GM04503 (cell line): Measurements from ENCODE around the gene OXA1L.
A peak's percentile ranks its signal among the peaks of the same experiment; 100 is the strongest.
"Not testable (repeated sequence)": the region's sequence is repeated elsewhere in the genome, so short reads cannot be mapped to it uniquely, and the experiment has no call there.

Experiments
- DNase-seq: peaks from one replicate; pipeline ENCODE4 v3.0.0-alpha.2; 2012; ENCODE audit warnings: low read depth

Gene OXA1L

DNA sequence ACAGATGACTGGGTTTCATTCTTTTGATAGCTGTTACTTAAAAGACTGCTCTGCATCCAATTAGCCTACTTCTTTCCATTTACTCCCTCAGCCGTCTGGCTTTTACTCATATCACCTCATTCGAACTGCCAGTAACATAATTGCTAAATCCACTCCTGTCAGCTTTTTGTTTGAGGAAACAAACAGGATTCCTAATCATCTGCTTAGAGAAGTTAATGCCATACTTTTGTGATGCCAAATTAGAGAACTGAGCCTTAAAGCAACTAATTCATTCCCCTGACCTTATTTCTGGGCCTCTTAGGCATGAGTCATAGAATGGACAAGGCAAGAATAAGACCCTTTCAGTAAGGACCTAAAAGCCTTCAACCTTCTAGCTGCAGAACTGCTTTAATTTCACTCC, 2.9 kb downstream of the OXA1L start:
- DNase-seq, result no peak

DNA sequence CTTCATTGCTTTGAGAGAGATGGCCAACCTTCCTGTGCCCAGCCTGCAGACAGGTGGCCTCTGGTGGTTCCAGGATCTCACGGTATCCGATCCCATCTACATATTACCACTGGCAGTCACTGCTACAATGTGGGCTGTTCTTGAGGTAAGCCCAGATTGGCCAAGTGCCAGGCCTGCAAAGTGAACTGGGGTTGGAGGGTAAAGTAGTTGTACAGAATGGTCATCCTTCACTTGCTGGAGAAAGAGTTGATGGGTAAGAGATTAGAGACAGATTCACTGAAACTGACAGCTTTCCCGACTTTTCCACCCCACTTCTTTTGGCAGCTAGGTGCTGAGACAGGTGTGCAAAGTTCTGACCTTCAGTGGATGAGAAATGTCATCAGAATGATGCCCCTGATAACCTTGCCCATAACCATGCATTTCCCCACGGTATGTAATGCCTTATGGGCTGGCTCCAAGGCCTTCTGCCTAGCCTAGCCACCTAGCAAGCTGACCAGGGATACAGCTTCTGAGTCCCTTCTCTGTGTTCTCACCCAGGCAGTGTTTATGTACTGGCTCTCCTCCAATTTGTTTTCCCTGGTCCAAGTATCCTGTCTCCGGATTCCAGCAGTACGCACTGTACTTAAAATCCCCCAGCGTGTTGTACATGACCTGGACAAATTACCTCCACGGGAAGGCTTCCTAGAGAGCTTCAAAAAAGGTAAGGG, 4.1 kb downstream of the OXA1L start:
- no peak for DNase-seq

GRCh38 chr14:22772725-22773124, 6.2 kb downstream of the OXA1L start:
- no peak for DNase-seq

- DNase-seq, result no peak
Measured at GRCh38 chr14:22773162-22774010, 6.9 kb downstream of the OXA1L start.

GRCh38 chr14:22774011-22774706, 7.7 kb downstream of the OXA1L start:
- no peak for DNase-seq

- no peak for DNase-seq
Measured at GRCh38 chr14:22776215-22776614, 9.7 kb downstream of the OXA1L start.

DNA sequence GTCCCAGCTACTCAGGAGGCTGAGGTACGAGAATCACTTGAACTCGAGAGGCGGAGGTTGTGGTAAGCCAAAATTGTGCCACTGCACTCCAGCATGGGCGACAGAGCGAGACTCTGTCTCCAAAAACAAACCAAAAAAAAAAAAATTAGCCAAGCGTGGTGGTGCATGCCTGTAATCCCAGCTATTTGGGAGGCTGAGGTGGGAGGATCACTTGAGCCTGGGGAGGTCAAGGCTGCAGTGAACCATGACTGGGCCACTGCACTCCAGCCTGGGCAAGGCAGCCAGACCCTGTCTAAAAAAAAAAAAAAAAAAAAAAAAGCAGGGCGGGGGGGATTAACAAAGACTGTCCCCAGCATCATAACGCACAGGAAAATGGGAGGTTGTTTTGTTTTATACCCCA, 10.4 kb downstream of the OXA1L start:
- not testable (repeated sequence) for DNase-seq

GRCh38 chr14:22778084-22778483, 11.6 kb downstream of the OXA1L start:
- no peak for DNase-seq

DNA sequence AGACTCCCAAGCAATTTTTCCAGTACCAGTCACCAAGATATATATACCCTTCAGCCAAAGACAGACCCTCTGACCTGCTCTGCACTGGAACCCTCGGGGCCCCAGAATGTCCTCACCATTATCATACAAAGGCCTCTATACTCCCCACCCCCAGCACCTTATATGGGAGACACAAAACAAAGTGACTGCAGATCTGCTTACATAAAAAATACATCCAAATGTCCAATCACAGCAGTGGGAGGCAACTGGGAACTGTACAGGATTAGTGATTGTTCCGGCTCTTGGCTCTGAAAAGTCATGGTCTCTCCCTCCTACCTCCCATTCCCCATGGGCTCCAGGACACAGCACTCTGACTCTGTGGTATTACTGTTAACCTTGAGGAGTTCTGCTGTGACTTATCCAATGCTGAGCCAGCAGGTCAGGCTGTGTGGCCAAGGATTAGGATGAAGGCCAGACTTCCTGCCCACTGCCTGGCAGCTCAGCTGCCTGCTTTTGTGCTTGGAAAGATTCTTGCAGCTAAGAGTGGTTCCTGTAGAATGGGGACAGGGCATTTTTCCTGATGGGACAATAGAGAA, 13.7 kb downstream of the OXA1L start:
- DNase-seq, result no peak

GRCh38 chr14:22780941-22781300, 14.4 kb downstream of the OXA1L start:
- no peak for DNase-seq

GRCh38 chr14:22781301-22781991, 15.0 kb downstream of the OXA1L start:
- DNase-seq, result peak; percentile 27

DNA sequence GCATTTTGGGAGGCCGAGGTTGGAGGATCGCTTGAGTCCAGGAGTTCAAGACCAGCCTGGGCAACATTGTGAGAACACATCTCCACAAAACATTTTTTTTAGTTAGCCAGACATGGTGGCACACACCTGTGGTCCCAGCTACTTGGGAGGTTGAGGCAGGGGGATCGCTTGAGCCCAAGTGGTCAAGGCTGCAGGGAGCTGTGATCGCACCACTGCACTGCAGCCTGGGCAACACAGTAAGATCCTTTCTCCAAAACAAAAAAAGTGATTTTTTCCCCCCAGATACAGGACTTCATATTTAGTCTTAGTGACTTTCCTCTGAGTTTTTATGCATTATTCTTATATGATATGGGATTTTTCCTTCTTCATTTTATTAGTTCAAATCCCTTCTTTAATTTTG, 20.2 kb downstream of the OXA1L start:
- DNase-seq, result no peak

- DNase-seq, result peak; percentile 61
Measured at GRCh38 chr14:22791301-22791700, 24.8 kb downstream of the OXA1L start.

GRCh38 chr14:22792158-22792557, 25.7 kb downstream of the OXA1L start:
- no peak for DNase-seq

DNA sequence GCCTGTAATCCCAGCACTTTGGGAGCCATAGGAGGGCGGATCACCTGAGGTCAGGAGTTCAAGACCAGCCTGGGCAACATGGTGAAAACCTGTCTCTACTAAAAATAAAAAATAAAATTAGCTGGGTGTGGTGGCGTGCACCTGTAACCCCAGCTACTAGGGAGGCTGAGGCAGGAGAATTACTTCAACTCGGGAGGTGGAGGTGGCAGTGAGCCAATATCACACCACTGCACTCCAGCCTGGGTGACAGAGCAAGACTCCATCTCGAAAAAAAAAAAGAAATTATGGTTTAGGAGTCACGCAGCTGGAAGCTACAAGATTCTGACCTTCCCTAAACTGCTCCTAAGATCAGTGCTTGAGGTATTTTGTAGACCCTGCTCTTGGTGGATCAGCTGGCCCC, 27.1 kb downstream of the OXA1L start:
- not testable (repeated sequence) for DNase-seq

DNA sequence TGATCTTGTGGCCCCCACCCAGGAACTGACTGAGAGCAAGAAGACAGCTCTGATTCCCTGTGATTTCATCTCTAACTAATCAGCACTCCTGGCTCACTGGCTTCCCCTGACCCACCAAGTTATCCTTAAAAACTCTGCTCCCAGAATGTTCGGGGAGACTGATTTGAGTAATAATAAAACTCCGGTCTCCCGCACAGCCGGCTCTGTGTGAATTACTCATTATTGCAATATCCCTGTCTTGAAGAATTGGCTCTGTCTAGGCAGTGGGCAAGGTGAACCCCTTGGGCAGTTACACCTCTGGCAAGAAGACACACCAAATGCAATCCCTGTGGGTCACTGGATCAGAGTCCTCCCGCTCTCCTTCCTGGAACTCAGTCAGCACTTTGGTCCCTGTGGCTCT, 27.5 kb downstream of the OXA1L start:
- no peak for DNase-seq

- DNase-seq, result no peak
Measured at GRCh38 chr14:22794551-22794951, 28.1 kb downstream of the OXA1L start.

DNA sequence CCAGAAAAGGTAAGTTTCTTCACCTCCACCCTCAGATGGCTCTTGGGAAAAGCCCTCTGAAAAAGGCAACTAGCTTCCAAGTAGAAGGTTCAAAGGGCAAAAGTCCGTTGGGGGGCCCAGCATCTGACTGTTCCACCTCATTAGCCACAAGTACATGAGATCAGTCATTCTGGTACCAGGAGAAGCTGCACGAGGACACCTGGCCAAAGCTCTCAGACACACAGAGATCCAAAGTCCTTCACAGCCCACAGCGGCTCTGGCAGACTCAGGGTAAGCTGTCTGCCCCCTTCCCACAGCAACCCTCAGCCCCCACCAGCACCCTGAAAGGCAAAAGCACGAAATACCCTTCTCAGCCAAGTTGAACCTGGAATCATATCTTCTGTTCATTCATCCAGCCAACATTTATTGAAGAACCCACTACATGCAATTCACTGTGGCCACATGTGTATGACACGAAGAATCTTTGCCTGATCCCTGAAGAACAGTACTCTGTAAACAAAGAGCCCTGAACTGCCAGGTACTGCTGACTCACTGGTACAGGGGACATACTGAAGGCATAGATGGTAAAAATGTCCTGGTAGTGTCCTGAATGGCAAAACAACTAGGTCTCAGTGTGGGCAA, 29.7 kb downstream of the OXA1L start:
- no peak for DNase-seq

DNA sequence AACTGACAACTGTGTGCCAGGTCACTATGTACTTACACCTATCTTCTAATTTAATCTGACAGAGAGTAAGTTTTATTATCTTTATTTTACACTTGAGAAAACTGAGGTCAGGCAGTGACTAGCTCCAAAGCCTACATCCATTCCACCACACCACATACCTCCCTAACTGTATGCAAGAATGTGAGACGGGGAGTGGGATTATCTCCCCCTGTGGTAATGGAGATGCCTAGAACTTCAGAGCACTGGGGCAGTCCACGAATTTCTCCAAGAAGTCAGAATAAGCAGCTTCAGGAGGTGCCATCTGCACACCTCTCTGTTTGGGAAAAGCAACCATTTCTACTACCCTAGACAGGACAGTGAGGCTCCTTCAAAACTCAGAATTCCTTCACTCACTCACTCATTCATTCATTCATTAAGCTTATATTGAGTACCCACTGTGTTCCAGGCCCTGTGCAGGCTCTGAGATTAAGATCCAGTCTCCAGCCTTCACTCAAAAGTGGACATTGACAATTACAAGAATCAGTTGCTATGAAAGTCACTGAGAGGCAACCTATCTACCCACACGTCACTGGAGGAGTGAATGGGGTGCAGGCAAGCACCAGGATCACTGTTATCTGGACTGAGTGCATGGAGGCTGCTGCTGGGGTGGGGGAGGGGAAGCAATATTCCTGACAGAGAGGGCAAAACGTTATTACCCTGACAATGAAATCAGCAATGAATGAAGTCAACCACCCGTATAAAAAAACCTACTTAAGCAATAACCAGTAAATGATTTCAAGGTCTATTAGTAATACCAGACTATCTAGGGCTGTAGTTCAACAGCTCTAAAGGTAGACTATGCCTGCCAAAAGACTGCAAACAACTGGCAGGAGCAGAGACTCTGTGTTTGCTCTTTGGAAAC, 30.8 kb downstream of the OXA1L start:
- no peak for DNase-seq

- DNase-seq, result no peak
Measured at GRCh38 chr14:22798528-22798927, 32.0 kb downstream of the OXA1L start.

DNA sequence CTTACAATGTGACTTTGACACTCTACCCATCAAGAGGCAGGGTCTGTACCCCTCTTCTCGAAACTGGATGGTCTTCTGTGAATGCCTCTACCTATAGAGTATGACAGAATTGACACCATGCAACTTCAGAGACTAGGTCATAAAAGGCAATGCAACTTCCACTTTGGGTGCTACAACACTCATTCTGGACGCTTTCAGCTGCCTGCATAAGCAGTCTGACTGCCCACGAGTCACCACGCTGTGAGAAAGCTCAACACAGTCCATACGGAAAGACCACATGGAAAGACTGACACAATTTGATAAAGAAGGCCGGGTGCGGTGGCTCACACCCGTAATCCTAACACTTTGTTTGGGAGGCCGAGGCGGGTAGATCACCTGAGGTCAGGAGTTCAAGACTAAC, 33.9 kb downstream of the OXA1L start:
- no peak for DNase-seq
